NCI-H1048 (cell line): ENCODE measurements around the gene GRAPL.
"Not testable (repeated sequence)": the region's sequence is repeated elsewhere in the genome, so short reads cannot be mapped to it uniquely, and the experiment has no call there.

Experiments used
- DNase-seq: peaks from one replicate; lab custom pipeline; 2025; lab: John Stamatoyannopoulos, UW

The GRAPL gene

DNA sequence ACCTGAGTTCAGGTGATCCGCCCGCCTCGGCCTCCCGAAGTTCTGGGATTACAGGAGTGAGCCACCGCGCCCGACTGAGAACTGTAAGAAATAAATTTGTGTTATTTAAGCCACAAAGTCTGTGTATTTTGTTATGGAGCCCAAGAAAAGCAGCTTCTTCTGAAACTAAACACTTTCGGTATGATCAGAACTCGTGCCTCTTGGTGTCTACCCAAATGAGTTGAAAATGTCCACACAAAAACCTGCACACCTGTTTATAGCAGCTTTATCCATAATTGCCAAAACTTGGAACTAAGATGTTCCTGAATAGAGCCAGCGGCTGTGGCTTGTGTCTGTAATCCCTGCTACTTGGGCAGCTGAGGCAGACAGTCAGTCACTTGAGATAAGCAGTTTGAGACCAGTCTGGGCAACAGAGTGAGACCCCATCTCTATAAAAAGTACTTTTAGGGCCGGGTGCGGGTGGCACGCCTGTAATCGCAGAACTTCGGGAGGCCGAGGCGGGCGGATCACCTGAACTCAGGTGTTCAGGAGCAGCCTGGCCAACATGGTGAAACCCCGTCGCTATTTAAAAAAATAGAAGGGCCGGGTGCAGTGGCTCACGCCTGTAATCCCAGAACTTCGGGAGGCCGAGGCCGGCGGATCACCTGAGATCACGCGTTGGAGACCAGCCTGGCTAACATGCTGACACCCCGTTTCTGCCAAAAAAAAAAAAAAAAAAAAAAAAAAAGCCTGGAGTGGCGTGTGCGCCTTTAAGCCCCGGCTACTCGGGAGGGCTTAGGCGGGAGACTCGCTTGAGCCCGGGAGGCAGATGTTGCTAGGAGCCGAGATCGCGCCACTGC is 61.7 kb downstream of the GRAPL start:
- not testable (repeated sequence) for DNase-seq

DNA sequence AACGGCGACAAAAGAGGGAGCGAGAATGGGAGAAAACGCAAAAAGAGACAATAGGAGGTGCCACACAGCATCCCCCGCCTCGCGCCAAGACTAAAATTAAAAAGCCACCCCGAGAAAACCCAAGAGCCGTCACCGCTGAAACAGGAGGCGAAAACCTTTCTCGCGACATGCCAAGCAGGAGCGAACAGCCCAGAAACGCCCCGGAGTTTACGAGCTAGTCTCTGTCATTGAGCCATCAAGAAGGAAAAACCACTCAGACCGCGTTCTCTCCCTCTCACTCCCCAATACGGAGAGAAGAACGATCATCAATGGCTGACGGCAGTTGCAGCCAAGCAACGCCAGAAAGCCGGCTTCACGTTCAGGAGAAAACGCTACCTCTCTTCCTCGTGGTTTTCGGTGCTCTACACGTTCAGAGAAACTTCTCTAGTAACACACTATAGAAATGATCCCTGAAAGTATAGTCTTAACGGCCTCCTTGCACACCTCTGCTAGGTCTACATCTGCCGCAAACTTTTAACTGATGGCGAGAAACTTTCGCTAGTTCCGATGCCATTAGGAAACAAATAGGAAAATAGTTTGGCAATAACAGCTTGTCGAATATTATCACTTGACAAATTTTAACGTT is 62.5 kb downstream of the GRAPL start:
- DNase-seq: not testable (repeated sequence)

DNA sequence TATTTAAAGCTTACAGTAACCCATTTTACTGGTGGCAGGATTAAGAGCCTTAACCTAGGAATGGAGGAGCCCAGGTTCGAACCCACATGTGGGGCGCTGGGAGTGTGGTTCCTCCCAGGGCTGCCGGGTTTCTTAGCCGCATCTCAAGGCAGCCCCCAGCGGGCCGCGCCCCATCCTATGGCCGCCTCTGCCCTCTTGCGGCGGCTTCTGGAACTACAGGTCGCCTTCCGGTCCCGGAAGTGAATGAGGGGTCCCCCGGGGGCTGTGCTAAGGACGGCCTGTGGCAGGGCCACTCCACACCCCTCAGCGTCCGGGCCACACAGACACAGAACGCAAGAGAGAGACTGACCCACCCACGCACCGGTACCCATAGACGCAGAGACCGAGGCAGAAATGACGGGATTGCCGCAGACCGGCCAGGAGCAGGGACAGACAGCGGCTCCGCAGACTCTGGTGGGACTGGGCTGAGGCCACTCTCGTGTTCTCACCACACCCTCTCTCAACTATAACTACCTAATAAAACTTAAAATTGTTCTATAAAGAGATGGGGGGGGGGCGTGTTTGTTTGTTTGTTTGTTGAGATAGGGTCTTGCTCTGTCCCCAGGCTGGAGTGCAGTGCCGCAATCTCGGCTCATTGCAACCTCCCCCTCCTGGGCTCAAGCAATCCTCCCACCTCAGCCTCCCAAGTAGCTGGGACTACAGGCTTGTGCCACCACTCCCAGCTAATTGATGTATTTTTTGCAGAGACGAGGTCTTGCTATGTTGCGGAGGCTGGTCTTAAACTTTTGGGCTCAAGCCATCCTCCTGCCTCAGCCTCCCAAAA is 69.2 kb downstream of the GRAPL start:
- DNase-seq: not testable (repeated sequence)

DNA sequence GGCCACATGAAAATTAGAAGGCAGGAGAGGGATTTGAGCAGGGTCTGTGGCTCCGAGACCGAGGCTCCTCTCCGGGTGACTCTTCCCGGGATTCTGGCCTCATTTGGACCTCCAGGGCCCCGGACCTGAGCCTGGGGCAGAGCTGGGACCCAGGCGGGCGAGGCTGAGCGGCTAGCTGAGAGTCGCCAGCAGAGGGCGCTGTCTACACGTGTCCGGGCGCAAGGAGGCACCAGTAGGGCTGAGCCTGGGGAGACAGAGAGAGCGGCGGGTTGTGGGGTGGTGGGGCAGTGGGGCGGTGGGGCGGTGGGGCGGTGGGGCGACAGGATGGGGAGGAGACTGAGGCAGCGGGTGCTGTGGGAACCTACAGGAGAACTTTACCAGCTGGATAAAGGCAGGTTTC is 75.1 kb downstream of the GRAPL start:
- not testable (repeated sequence) for DNase-seq

DNA sequence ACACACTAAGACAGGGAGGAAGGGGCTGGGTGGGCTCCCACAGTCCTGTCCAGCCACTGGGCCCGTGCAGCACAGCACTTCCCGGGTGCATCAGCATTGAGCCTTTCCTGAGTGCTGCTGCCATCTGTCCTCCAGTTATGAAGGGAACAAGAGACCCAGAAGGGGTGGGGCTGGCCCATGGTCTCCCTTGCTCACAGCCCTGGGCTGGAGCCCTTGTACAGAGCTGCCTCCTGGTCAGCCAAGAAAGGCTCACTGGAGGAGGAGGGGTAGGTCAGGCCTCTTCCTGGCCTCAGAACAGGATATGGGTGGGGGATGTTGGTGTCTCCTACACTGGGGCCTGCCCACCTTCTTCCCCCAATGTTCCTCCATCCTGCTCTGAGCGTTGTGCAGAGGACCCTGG is 76.0 kb downstream of the GRAPL start:
- DNase-seq: not testable (repeated sequence)
